Esophagus squamous epithelium (tissue), 5 donors: Measurements from ENCODE around the gene MICALL2. TPM values are rescaled to one million over a fixed set of nuclear protein-coding genes. Genes with fewer than 3 reads are reported as not detected.

Experiments
- DNase-seq: peaks from one replicate; lab custom pipeline; 2025; lab: John Stamatoyannopoulos, UW
- H3K27ac ChIP-seq, 4 donors: fragments of 200-600 bp; sonication (generic); one replicate each; pipeline ENCODE4 v1.5.1; 2016 to 2019; ENCODE audit warnings: mild to moderate bottlenecking in 1 of 4
- H3K27me3 ChIP-seq, 4 donors: fragments of 200-600 bp; sonication (generic); 1 replicate in 3 of 4; 2 replicates in 1 of 4; pipeline versions ENCODE4 v1.5.1 to v1.6.0; 2017 to 2021; ENCODE audit warnings: antibody characterized with exemption in 1 of 4
- H3K36me3 ChIP-seq, 3 donors: fragments of 200-600 bp; sonication (generic); one replicate each; pipeline ENCODE4 v1.5.1; 2016 to 2019
- H3K4me1 ChIP-seq, 3 donors: fragments of 200-600 bp; sonication (generic); one replicate each; pipeline ENCODE4 v1.5.1; 2017 to 2019
- H3K4me3 ChIP-seq, 4 donors: fragments of 200-600 bp; sonication (generic); 1 replicate in 3 of 4; 2 replicates in 1 of 4; pipeline ENCODE4 v1.5.1; 2016 to 2019; ENCODE audit warnings: mild to moderate bottlenecking in 2 of 4, moderate library complexity in 1 of 4
- H3K9me3 ChIP-seq, 3 donors: fragments of 200-600 bp; sonication (generic); one replicate each; pipeline ENCODE4 v1.5.1; 2016 to 2019
- POLR2A ChIP-seq, 4 donors: fragments of 450-650 bp; IDR thresholded peaks; one replicate each; pipeline ENCODE4 v1.6.1; 2017; ENCODE audit warnings: antibody characterized with exemption in 4 of 4, mild to moderate bottlenecking in 4 of 4, moderate library complexity in 3 of 4
- WGBS, 2 donors: methylation state at CpG; one replicate each; pipeline ENCODE4 v1.1.5; 2018; 5-methylcytosine and 5-hydroxymethylcytosine counted together
- intact Hi-C: fragments of 100-400 bp; cut with DNase I; formaldehyde crosslinking; loops from one replicate; pipeline ENCODE4 v1.15.0; 2022
- total RNA-seq, 4 donors: library from RNA; depleted of rRNA; stranded (reverse); fragments of >200 nt; gene quantifications; one replicate each; pipeline ENCODE4 v1.1.0, GENCODE V29; 2016
- TF ChIP-seq, protein P1 (sequence below), 6 experiments: fragments of 450-650 bp in 4 of 6; fragments of 200-600 bp in 2 of 6; sonication (generic) in 2 of 6; IDR thresholded peaks; one replicate each; pipeline ENCODE4 v1.5.1; 2016 to 2019; ENCODE audit warnings: antibody characterized with exemption in 6 of 6, mild to moderate bottlenecking in 4 of 6, moderate library complexity in 4 of 6
- donor health status: DM: yes; HTN: yes; CAD: no.

The MICALL2 gene
- total RNA-seq, 4 donors from 2014 or later, result 14.1 to 17.5 (median 16.5) TPM

DNA sequence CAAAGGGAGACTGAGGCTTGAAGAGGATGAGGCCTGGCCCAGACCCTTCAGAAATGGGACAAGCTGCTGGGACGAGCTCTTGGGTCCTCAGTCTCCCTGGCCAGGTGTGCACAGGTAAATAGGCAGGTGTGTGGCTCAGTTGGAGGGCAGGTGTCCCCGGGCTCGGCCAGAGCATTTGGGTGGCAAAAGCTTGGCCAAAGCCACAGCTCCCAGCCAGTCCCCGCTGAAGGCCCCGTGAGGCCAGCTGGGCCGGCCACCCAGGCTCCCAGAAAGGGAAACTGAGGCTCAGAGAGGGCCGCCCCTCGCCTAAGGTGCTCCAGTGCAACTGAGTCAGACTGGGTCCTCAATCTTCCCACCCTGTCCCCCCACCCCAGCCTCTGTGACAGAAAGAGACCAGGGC is 37.3 kb downstream of the MICALL2 start:
- intact Hi-C loops, result no loop called here
- H3K27ac ChIP-seq, result no peak overlapping the region
- no peak for DNase-seq
- peaks cover 0 to 9% (median 5%) of the 10 kb centered on the region in 3 donors for H3K4me1 ChIP-seq
- no peak for TF ChIP-seq POLR2A (IDR thresholded peaks at IDR 0.05)
- TF ChIP-seq, protein P1, sequence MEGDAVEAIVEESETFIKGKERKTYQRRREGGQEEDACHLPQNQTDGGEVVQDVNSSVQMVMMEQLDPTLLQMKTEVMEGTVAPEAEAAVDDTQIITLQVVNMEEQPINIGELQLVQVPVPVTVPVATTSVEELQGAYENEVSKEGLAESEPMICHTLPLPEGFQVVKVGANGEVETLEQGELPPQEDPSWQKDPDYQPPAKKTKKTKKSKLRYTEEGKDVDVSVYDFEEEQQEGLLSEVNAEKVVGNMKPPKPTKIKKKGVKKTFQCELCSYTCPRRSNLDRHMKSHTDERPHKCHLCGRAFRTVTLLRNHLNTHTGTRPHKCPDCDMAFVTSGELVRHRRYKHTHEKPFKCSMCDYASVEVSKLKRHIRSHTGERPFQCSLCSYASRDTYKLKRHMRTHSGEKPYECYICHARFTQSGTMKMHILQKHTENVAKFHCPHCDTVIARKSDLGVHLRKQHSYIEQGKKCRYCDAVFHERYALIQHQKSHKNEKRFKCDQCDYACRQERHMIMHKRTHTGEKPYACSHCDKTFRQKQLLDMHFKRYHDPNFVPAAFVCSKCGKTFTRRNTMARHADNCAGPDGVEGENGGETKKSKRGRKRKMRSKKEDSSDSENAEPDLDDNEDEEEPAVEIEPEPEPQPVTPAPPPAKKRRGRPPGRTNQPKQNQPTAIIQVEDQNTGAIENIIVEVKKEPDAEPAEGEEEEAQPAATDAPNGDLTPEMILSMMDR (IDR thresholded peaks at IDR 0.05), result no peak
- H3K4me3 ChIP-seq, result no peak overlapping the region
- H3K9me3 ChIP-seq, result no peaks in the 10 kb centered on the region
- no peaks in the 10 kb centered on the region for H3K36me3 ChIP-seq
- WGBS, 2 donors, result 86 to 87% methylated on average over 3 to 5 of the region's 8 CpGs
- peaks cover 0 to 86% (median 1%) of the 10 kb centered on the region in 4 donors for H3K27me3 ChIP-seq

DNA sequence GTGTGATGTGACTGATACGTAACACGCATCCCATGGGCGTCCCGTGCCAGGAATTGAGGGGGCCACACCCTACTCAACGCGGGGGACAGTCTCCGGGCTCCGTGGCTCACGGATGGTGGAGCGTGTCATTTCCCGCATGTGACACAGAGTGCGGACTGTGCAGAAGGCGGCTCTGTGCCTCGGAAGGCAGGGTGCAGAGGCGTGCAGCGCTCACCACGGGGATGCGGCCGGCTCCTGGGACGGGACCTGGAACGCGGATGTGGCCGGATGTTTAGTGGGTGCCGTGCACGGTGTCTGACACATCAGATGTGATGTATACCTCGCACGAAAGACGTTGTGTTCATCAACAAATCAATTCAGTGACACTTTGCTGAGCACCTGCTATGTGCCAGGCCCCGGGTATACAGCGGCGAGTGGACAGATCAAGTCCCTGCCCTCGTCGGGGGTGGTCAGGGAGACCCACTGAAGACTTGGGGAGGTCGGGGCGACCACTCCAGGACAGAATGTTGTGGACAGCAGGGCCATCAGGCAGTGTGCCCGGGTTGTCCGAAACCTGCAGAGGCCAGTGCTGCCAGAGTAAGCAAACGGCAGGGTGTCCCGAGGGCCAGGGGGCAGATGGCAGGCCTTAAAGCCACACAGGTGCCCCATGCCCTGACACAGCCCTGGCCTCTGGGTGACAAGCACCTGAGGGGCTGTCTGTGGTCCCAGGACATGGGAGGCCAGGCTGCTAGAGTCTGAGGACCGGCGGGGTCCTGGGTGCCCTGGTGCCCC is 38.1 kb downstream of the MICALL2 start:
- TF ChIP-seq POLR2A (IDR thresholded peaks at IDR 0.05), result no peak
- TF ChIP-seq, protein P1 (IDR thresholded peaks at IDR 0.05), result no peak
- Histone ChIP-seq H3K4me3 (no peak overlapping the region), H3K9me3 (no peaks in the 10 kb centered on the region), H3K36me3 (no peaks in the 10 kb centered on the region), H3K27me3 (peaks cover 0 to 79% (median 1%) of the 10 kb centered on the region in 4 donors), H3K4me1 (peaks cover 0 to 9% (median 5%) of the 10 kb centered on the region in 3 donors), H3K27ac (no peak overlapping the region)
- no peak for DNase-seq
- WGBS, 2 donors, result 75 to 83% methylated on average over 13 to 32 of the region's 41 CpGs
- intact Hi-C loops, result no loop called here

DNA sequence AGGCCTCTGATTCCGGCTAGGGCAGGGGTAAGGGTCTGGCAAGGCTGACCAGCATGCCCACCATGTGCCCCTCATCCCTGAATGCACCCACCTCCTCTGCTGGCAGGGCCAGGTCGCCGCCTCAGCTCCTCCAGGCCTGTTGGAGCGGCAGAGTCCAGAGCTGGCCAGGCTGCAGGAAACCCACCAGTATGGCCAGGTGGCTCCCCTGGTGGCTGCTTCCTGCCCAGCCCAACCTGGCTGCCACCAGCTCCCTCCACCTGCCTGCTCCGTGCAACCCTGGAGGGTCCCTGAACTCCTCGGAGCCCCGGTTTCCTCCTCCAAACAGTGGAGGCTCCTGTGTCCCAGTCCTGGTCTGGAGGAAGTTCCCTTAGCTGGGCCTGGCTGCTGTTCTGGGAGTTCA is 39.6 kb downstream of the MICALL2 start:
- no peak overlapping the region for H3K27ac ChIP-seq
- intact Hi-C loops, result no loop called here
- H3K9me3 ChIP-seq, result no peaks in the 10 kb centered on the region
- no peak for TF ChIP-seq POLR2A (IDR thresholded peaks at IDR 0.05)
- TF ChIP-seq, protein P1 (IDR thresholded peaks at IDR 0.05), result no peak
- H3K4me1 ChIP-seq, result peaks cover 0 to 9% (median 5%) of the 10 kb centered on the region in 3 donors
- 60 to 89% methylated on average over 3 to 4 of the region's 7 CpGs for WGBS, 2 donors
- no peaks in the 10 kb centered on the region for H3K36me3 ChIP-seq
- H3K27me3 ChIP-seq, result peaks cover 0 to 73% (median 1%) of the 10 kb centered on the region in 4 donors
- no peak for DNase-seq
- no peak overlapping the region for H3K4me3 ChIP-seq

GRCh38 chr7:1419310-1419634 is 40.0 kb downstream of the MICALL2 start:
- Histone ChIP-seq H3K4me3 (no peak overlapping the region), H3K4me1 (peaks cover 0 to 9% (median 5%) of the 10 kb centered on the region in 3 donors), H3K27me3 (peaks cover 0 to 75% (median 1%) of the 10 kb centered on the region in 4 donors), H3K9me3 (no peaks in the 10 kb centered on the region), H3K36me3 (no peaks in the 10 kb centered on the region), H3K27ac (no peak overlapping the region)
- TF ChIP-seq, protein P1 (IDR thresholded peaks at IDR 0.05), result no peak
- TF ChIP-seq POLR2A (IDR thresholded peaks at IDR 0.05), result no peak
- intact Hi-C loops, result no loop called here
- WGBS, 2 donors, result 54 to 56% methylated on average over 8 to 10 of the region's 11 CpGs
- DNase-seq, result no peak

GRCh38 chr7:1418505-1419309 is 40.6 kb downstream of the MICALL2 start:
- H3K36me3 ChIP-seq, result no peaks in the 10 kb centered on the region
- H3K27ac ChIP-seq, result no peak overlapping the region
- peaks cover 0 to 75% (median 1%) of the 10 kb centered on the region in 4 donors for H3K27me3 ChIP-seq
- TF ChIP-seq POLR2A (IDR thresholded peaks at IDR 0.05), result no peak
- no peak overlapping the region for H3K4me3 ChIP-seq
- intact Hi-C loops, result no loop called here
- H3K4me1 ChIP-seq, result peaks cover 0 to 9% (median 5%) of the 10 kb centered on the region in 3 donors
- no peak for DNase-seq
- no peaks in the 10 kb centered on the region for H3K9me3 ChIP-seq
- 59 to 61% methylated on average over 14 to 16 of the region's 21 CpGs for WGBS, 2 donors
